K562 (cell line): ENCODE data around the gene GHRH. TPM values are rescaled to one million over a fixed set of nuclear protein-coding genes. Genes with fewer than 3 reads are reported as not detected.

Experiments used
- ATAC-seq: fragments of 200-7000 bp; cut with Tn5 transposase; 3 replicates; pipeline ENCODE4 v1.9.1; 2020; ENCODE audit warnings: moderate library complexity
- BruUV-seq: library from RNA; stranded (reverse); fragments of 400-500 nt; replicated peaks from 2 replicates; lab custom pipeline; 2021; lab: Mats Ljungman, UMichigan
- CTCF ChIA-PET: fragments of 300-600 bp; formaldehyde crosslinking; extraction: SDS; loops from one replicate; lab custom pipeline; 2021; ENCODE audit warnings: low intra/inter-chr PET ratio; lab: Yijun Ruan, JAX
- POLR2A ChIA-PET: fragments of 300-600, 350-650 bp; sonication (Branson Sonifier 250); formaldehyde crosslinking; extraction: SDS; loops from one replicate; lab custom pipeline; 2021; ENCODE audit warnings: antibody characterized with exemption, inconsistent platforms; lab: Yijun Ruan, JAX
- DNase-seq, 4 experiments: peaks; one replicate each; pipeline versions ENCODE4 v3.0.0 to v3.0.0-alpha.2; 2011 to 2018; ENCODE audit warnings: low spot score in 3 of 4, mixed read lengths in 3 of 4; ENCODE audit errors: extremely low read depth in 1 of 4
- FAIRE-seq: peaks from 2 replicates; lab custom pipeline; 2011; peaks lifted over from hg19 to GRCh38; lab: Jason Lieb, UNC
- H2AFZ ChIP-seq: 2 replicates; pipeline ENCODE4 v1.6.0; 2011; ENCODE audit warnings: low read depth, low read length, control low read depth, inconsistent platforms
- H3K27ac ChIP-seq: fragments of 200-600 bp; 3 replicates; pipeline ENCODE4 v1.8.0; 2011; ENCODE audit warnings: low read depth, mild to moderate bottlenecking, control low read depth, inconsistent platforms, low read length, moderate library complexity, mixed read lengths; ENCODE audit errors: extremely low read depth
- H3K27me3 ChIP-seq, 2 experiments: fragments of 300-600 bp in 1 of 2; 2 replicates in 1 of 2; 3 replicates in 1 of 2; pipeline versions ENCODE4 v1.6.0 to v1.8.0; 2011; ENCODE audit warnings: inconsistent platforms in 2 of 2, low read length in 2 of 2, mild to moderate bottlenecking in 1 of 2, mixed read lengths in 1 of 2, moderate library complexity in 1 of 2; ENCODE audit not compliant: control insufficient read depth in 2 of 2, insufficient read depth in 2 of 2
- H3K36me3 ChIP-seq: fragments of 300-600 bp; 3 replicates; pipeline ENCODE4 v1.8.0; 2011; ENCODE audit warnings: mild to moderate bottlenecking, low read length, inconsistent platforms; ENCODE audit not compliant: control insufficient read depth, insufficient read depth
- H3K4me1 ChIP-seq, 2 experiments: fragments of 200-600 bp in 1 of 2; replicated peaks in 1 of 2; 2 replicates in 1 of 2; 3 replicates in 1 of 2; pipeline versions ENCODE4 v1.5.1 to v1.8.0; 2011; ENCODE audit warnings: inconsistent platforms in 2 of 2, low read length in 2 of 2, mild to moderate bottlenecking in 1 of 2, mixed read lengths in 1 of 2, moderate library complexity in 1 of 2; ENCODE audit not compliant: control insufficient read depth in 2 of 2, insufficient read depth in 2 of 2
- H3K4me2 ChIP-seq: 2 replicates; pipeline ENCODE4 v1.6.1; 2011; ENCODE audit warnings: low read length, control low read depth, inconsistent platforms, mixed read lengths; ENCODE audit not compliant: insufficient read depth
- H3K4me3 ChIP-seq: fragments of 200-600 bp; sonication (generic), shearing (Covaris generic); 2 replicates; pipeline ENCODE4 v1.5.1; 2016; ENCODE audit warnings: control low read depth, inconsistent platforms
- H3K79me2 ChIP-seq: fragments of 200-600 bp; 3 replicates; pipeline ENCODE4 v1.8.0; 2011; ENCODE audit warnings: low read length, inconsistent platforms; ENCODE audit not compliant: control insufficient read depth, insufficient read depth
- H3K9ac ChIP-seq, 2 experiments: 2 replicates each; pipeline versions ENCODE4 v1.6.0 to v1.6.1; 2011; ENCODE audit warnings: low read depth in 2 of 2, low read length in 2 of 2, control low read depth in 1 of 2, inconsistent platforms in 1 of 2, mild to moderate bottlenecking in 1 of 2, mixed read lengths in 1 of 2; ENCODE audit not compliant: insufficient read depth in 1 of 2
- H3K9me1 ChIP-seq: one replicate; pipeline ENCODE4 v1.6.0; 2011; ENCODE audit warnings: inconsistent platforms, mild to moderate bottlenecking, low read length, moderate library complexity; ENCODE audit not compliant: control insufficient read depth, insufficient read depth
- H3K9me3 ChIP-seq: replicated peaks from 2 replicates; pipeline ENCODE4 v1.5.1; 2011; ENCODE audit warnings: low read depth, low read length, inconsistent platforms; ENCODE audit not compliant: control insufficient read depth, insufficient read depth
- H4K20me1 ChIP-seq: replicated peaks from 2 replicates; pipeline ENCODE4 v1.6.1; 2011; ENCODE audit warnings: low read length, inconsistent platforms, mixed read lengths; ENCODE audit not compliant: control insufficient read depth, insufficient read depth
- CREB1 ChIP-seq, 2 experiments: sonication (generic) in 1 of 2; formaldehyde crosslinking in 1 of 2; IDR thresholded peaks; 2 replicates each; pipeline versions ENCODE4 v1.6.1 to v1.8.0; 2012 to 2022; ENCODE audit warnings: inconsistent platforms in 1 of 2, mild to moderate bottlenecking in 1 of 2, missing genetic modification reagents in 1 of 2, moderate library complexity in 1 of 2
- KDM5B ChIP-seq: fragments of 200-600 bp; sonication (generic); IDR thresholded peaks from 2 replicates; pipeline ENCODE4 v1.6.1; 2012; ENCODE audit warnings: low read depth, mild to moderate bottlenecking, moderate library complexity, low read length, control low read depth, inconsistent platforms; ENCODE audit not compliant: insufficient replicate concordance
- MXI1 ChIP-seq: IDR thresholded peaks from 2 replicates; pipeline ENCODE4 v1.6.1; 2011; ENCODE audit warnings: low read depth, mild to moderate bottlenecking, improper control_type of control experiment, low read length
- PCBP1 ChIP-seq: fragments of 200-400 bp; formaldehyde crosslinking; IDR thresholded peaks from 2 replicates; pipeline ENCODE4 v1.6.1; 2018; ENCODE audit warnings: mild to moderate bottlenecking, low read depth, low read length; ENCODE audit not compliant: poor library complexity, severe bottlenecking
- PTTG1 ChIP-seq: fragments of 450-650 bp; IDR thresholded peaks from 2 replicates; pipeline ENCODE4 v1.6.1; 2016; ENCODE audit warnings: low read depth, mild to moderate bottlenecking, missing genetic modification characterization, missing compliant biosample characterization
- STAT5A ChIP-seq: IDR thresholded peaks from 2 replicates; pipeline ENCODE4 v1.6.1; 2012; ENCODE audit warnings: low read length, inconsistent platforms, borderline replicate concordance
- ZNF785 ChIP-seq: fragments of 250-450 bp; sonication (Bioruptor Pico); IDR thresholded peaks from 2 replicates; pipeline ENCODE4 v1.4.0; 2020; ENCODE audit warnings: mild to moderate bottlenecking
- WGBS: fragments of 100-300 bp; shearing (Covaris generic); methylation state at CpG from one replicate; pipeline ENCODE4 v1.1.6; 2016; ENCODE audit warnings: low coverage, mixed read lengths; ENCODE audit not compliant: insufficient coverage; ENCODE audit errors: missing lambda C conversion rate; 5-methylcytosine and 5-hydroxymethylcytosine counted together
- in situ Hi-C: fragments of 300-500 bp; cut with MboI; formaldehyde crosslinking; loops from 4 replicates; pipeline ENCODE4 v1.15.0; 2018; ENCODE audit warnings: inconsistent platforms, mixed read lengths
- intact Hi-C: fragments of 100-400 bp; cut with micrococcal nuclease; formaldehyde crosslinking; loops from 2 replicates; pipeline ENCODE4 v1.14.2; 2022
- polyA plus RNA-seq, 8 experiments: library from polyadenylated mRNA; depleted of rRNA in 4 of 8; stranded (reverse) in 5 of 8; unstranded in 3 of 8; fragments of >200 nt; fragmentation: Nextera tagmentation in 2 of 8; fragmentation: Illumina TruSeq in 1 of 8; extraction: Ambion mirVana in 2 of 8; extraction: Trizol in 1 of 8; gene quantifications; 2 replicates each; pipeline versions ENCODE4 v1.2.1 to v1.2.3, GENCODE V29; 2011 to 2014; ENCODE audit warnings: inconsistent platforms in 1 of 8, missing spikeins in 1 of 8
- total RNA-seq, 7 experiments: library from RNA; depleted of rRNA in 6 of 7; stranded (reverse); fragments of >200 nt in 6 of 7; fragmentation: Illumina TruSeq in 2 of 7; extraction: Trizol in 2 of 7; gene quantifications; 2 replicates each; pipeline versions ENCODE4 v1.2.1 to v1.2.3, GENCODE V29; 2011 to 2021; ENCODE audit warnings: low replicate concordance in 1 of 7
- TF ChIP-seq, protein P1 (sequence below), 3 experiments: fragments of 200-800 bp in 1 of 3; sonication (Bioruptor generic) in 1 of 3; sonication (generic) in 1 of 3; formaldehyde crosslinking in 1 of 3; IDR thresholded peaks; 2 replicates each; pipeline versions ENCODE4 v1.6.1 to v1.8.0; 2016 to 2022; ENCODE audit warnings: mild to moderate bottlenecking in 2 of 3, missing compliant biosample characterization in 2 of 3, missing genetic modification characterization in 2 of 3, missing genetic modification reagents in 1 of 3
- TF ChIP-seq, protein P2 (sequence below): fragments of 450-650 bp; IDR thresholded peaks from 2 replicates; pipeline ENCODE4 v1.6.1; 2014; ENCODE audit warnings: low read depth, mild to moderate bottlenecking, moderate library complexity, borderline replicate concordance
- TF ChIP-seq, protein P3 (sequence below): sonication (generic); formaldehyde crosslinking; IDR thresholded peaks from 2 replicates; pipeline ENCODE4 v1.8.1; 2022; ENCODE audit warnings: missing genetic modification reagents
- TF ChIP-seq, protein P4 (sequence below): fragments of 450-650 bp; formaldehyde crosslinking; IDR thresholded peaks from 2 replicates; pipeline ENCODE4 v1.4.0; 2022; ENCODE audit warnings: missing genetic modification characterization
- TF ChIP-seq, protein P5 (sequence below): sonication (generic); formaldehyde crosslinking; IDR thresholded peaks from 2 replicates; pipeline ENCODE4 v1.8.1; 2023; ENCODE audit warnings: mild to moderate bottlenecking, missing genetic modification reagents

GHRH gene
- total and polyA plus RNA-seq, 9 of the 15 experiments (the other 6 are each of a cell fraction or from before 2014, with no cell fraction given), result not detected

DNA sequence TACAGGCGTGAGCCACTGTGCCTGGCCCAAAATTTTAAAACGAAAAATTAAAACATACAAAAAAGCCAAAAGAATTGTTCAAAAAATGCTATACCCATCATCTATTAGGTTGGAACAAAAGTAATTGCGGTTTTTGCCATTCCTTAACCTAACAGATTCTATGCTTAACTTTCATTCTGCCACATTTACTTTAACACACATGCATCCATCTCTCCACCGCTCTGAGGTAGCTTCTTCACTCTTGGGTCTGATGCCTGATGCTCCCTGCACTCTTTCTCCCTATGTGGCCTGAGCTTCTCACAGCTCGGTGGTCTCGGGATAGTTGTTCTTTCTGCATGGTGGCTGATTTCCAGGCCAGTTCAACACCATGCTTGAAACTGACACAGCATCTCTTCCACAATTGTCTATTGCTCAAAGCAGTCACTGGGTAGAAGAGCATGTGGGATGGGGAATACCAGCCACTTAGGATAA is 23.1 kb upstream of the GHRH start:
- Histone ChIP-seq H2AFZ (no peak overlapping the region), H3K4me3 (no peak overlapping the region), H3K9me3 (no peaks in the 10 kb centered on the region), H3K27me3 (no peaks in the 10 kb centered on the region), H3K4me1 (peaks cover 4 to 10% of the 10 kb centered on the region in 2 experiments; a peak in 4 of 5 replicates), H3K9me1 (no peaks in the 10 kb centered on the region), H3K79me2 (peaks cover 5% of the 10 kb centered on the region), H3K9ac (no peak overlapping the region), H4K20me1 (no peaks in the 10 kb centered on the region), H3K27ac (no peak overlapping the region), H3K4me2 (no peak overlapping the region), H3K36me3 (no peaks in the 10 kb centered on the region)
- intact Hi-C loops (loop anchor here (5.0 kb wide), 2 partner anchors 48 to 98 kb away; no protein-coding TSS in a partner anchor), in situ Hi-C loops (loop anchor here (5.0 kb wide), 1 partner anchor 98 kb away; no protein-coding TSS in a partner anchor)
- TF ChIP-seq KDM5B (no peak), CREB1 (IDR thresholded peaks at IDR 0.05) (no peak), CREB1 (CRISPR knock-in tag; IDR thresholded peaks at IDR 0.05) (no peak), PCBP1 (no peak), STAT5A (no peak), MXI1 (no peak), PTTG1 (no peak), ZNF785 (CRISPR knock-in tag) (no peak)
- TF ChIP-seq, protein P1, sequence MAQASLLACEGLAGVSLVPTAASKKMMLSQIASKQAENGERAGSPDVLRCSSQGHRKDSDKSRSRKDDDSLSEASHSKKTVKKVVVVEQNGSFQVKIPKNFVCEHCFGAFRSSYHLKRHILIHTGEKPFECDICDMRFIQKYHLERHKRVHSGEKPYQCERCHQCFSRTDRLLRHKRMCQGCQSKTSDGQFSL (CRISPR knock-in tag; IDR thresholded peaks at IDR 0.05), result no peak
- TF ChIP-seq, protein P1 (tag; IDR thresholded peaks at IDR 0.05), result no peak
- TF ChIP-seq, protein P2, sequence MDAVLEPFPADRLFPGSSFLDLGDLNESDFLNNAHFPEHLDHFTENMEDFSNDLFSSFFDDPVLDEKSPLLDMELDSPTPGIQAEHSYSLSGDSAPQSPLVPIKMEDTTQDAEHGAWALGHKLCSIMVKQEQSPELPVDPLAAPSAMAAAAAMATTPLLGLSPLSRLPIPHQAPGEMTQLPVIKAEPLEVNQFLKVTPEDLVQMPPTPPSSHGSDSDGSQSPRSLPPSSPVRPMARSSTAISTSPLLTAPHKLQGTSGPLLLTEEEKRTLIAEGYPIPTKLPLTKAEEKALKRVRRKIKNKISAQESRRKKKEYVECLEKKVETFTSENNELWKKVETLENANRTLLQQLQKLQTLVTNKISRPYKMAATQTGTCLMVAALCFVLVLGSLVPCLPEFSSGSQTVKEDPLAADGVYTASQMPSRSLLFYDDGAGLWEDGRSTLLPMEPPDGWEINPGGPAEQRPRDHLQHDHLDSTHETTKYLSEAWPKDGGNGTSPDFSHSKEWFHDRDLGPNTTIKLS, result no peak
- TF ChIP-seq, protein P3, sequence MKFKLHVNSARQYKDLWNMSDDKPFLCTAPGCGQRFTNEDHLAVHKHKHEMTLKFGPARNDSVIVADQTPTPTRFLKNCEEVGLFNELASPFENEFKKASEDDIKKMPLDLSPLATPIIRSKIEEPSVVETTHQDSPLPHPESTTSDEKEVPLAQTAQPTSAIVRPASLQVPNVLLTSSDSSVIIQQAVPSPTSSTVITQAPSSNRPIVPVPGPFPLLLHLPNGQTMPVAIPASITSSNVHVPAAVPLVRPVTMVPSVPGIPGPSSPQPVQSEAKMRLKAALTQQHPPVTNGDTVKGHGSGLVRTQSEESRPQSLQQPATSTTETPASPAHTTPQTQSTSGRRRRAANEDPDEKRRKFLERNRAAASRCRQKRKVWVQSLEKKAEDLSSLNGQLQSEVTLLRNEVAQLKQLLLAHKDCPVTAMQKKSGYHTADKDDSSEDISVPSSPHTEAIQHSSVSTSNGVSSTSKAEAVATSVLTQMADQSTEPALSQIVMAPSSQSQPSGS (CRISPR knock-in tag), result no peak
- TF ChIP-seq, protein P4, sequence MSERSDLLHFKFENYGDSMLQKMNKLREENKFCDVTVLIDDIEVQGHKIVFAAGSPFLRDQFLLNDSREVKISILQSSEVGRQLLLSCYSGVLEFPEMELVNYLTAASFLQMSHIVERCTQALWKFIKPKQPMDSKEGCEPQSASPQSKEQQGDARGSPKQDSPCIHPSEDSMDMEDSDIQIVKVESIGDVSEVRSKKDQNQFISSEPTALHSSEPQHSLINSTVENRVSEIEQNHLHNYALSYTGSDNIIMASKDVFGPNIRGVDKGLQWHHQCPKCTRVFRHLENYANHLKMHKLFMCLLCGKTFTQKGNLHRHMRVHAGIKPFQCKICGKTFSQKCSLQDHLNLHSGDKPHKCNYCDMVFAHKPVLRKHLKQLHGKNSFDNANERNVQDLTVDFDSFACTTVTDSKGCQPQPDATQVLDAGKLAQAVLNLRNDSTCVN (CRISPR knock-in tag), result no peak
- TF ChIP-seq, protein P5, sequence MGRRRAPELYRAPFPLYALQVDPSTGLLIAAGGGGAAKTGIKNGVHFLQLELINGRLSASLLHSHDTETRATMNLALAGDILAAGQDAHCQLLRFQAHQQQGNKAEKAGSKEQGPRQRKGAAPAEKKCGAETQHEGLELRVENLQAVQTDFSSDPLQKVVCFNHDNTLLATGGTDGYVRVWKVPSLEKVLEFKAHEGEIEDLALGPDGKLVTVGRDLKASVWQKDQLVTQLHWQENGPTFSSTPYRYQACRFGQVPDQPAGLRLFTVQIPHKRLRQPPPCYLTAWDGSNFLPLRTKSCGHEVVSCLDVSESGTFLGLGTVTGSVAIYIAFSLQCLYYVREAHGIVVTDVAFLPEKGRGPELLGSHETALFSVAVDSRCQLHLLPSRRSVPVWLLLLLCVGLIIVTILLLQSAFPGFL, result no peak
- CTCF ChIA-PET, result no interaction called here
- BruUV-seq, result no TSS peak
- ATAC-seq, result no peak
- POLR2A ChIA-PET, result interaction anchor here (0.5 to 0.6 kb wide), 2 partner anchors 24 to 1950 kb away, joined by 3 read pairs; no protein-coding TSS in a partner anchor
- FAIRE-seq, result no peak
- no peak for DNase-seq
- WGBS, result 45% methylated on average over 6 of the region's 6 CpGs
